Bronchial epithelial cell (primary cell): ENCODE measurements around the gene MYH11. TPM values are rescaled to one million over a fixed set of nuclear protein-coding genes. Genes with fewer than 3 reads are reported as not detected.
A peak's percentile ranks its signal among the peaks of the same experiment; 100 is the strongest.
"Not testable (repeated sequence)": the region's sequence is repeated elsewhere in the genome, so short reads cannot be mapped to it uniquely, and the experiment has no call there.

Experiments
- DNase-seq: peaks from one replicate; pipeline ENCODE4 v3.0.0-alpha.2; 2010; ENCODE audit warnings: low read depth
- FAIRE-seq: peaks from 2 replicates; lab custom pipeline; 2011; peaks lifted over from hg19 to GRCh38; lab: Jason Lieb, UNC
- H3K27me3 ChIP-seq: 2 replicates; pipeline ENCODE4 v1.5.1; 2011; ENCODE audit warnings: low read length; ENCODE audit not compliant: control insufficient read depth, insufficient read depth
- H3K36me3 ChIP-seq: 2 replicates; pipeline ENCODE4 v1.5.1; 2011; ENCODE audit warnings: low read length; ENCODE audit not compliant: control insufficient read depth, insufficient read depth
- H3K4me3 ChIP-seq: 2 replicates; pipeline ENCODE4 v1.5.1; 2011; ENCODE audit warnings: mild to moderate bottlenecking, low read depth, low read length, control low read depth
- total RNA-seq: library from RNA; depleted of rRNA; stranded (reverse); fragments of >200 nt; gene quantifications from 2 replicates; pipeline ENCODE4 v1.2.1, GENCODE V29; 2014
- TF ChIP-seq, protein P1 (sequence below): IDR thresholded peaks from 2 replicates; pipeline ENCODE4 v1.5.1; 2011; ENCODE audit warnings: mild to moderate bottlenecking, moderate library complexity, low read length, control low read depth, inconsistent platforms; ENCODE audit not compliant: insufficient read depth, severe bottlenecking

Gene MYH11
- total RNA-seq, 1 donor from 2014 or later: under 0.01 TPM

DNA sequence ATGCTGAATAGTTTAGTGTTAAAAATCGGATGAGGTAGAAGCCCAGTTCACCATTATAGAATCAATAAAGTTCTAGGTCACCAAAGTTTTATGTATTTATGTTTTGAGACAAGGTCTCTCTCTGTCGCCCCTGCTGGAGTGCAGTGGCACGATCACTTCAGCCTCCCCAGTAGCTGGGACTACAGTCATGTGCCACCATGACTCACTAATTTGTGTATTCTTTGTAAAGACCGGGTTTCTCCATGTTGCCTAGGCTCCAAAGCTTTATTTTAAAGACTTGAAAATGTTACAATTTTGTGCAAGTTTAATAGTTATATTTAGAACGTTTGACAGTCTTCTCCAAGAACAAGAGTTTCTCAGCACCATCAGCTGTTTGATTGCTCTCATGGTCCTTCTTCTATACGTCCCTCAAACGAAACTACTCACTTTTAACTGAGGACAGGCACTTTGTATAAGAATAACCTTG is 174.7 kb downstream of the MYH11 start:
- FAIRE-seq (no peak), DNase-seq (peak; percentile 85)
- no peaks in the 10 kb centered on the region for H3K27me3 ChIP-seq
- H3K36me3 ChIP-seq: peaks cover 29% of the 10 kb centered on the region
- no peak overlapping the region for H3K4me3 ChIP-seq
- TF ChIP-seq, protein P1, sequence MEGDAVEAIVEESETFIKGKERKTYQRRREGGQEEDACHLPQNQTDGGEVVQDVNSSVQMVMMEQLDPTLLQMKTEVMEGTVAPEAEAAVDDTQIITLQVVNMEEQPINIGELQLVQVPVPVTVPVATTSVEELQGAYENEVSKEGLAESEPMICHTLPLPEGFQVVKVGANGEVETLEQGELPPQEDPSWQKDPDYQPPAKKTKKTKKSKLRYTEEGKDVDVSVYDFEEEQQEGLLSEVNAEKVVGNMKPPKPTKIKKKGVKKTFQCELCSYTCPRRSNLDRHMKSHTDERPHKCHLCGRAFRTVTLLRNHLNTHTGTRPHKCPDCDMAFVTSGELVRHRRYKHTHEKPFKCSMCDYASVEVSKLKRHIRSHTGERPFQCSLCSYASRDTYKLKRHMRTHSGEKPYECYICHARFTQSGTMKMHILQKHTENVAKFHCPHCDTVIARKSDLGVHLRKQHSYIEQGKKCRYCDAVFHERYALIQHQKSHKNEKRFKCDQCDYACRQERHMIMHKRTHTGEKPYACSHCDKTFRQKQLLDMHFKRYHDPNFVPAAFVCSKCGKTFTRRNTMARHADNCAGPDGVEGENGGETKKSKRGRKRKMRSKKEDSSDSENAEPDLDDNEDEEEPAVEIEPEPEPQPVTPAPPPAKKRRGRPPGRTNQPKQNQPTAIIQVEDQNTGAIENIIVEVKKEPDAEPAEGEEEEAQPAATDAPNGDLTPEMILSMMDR: peak; percentile 51

DNA sequence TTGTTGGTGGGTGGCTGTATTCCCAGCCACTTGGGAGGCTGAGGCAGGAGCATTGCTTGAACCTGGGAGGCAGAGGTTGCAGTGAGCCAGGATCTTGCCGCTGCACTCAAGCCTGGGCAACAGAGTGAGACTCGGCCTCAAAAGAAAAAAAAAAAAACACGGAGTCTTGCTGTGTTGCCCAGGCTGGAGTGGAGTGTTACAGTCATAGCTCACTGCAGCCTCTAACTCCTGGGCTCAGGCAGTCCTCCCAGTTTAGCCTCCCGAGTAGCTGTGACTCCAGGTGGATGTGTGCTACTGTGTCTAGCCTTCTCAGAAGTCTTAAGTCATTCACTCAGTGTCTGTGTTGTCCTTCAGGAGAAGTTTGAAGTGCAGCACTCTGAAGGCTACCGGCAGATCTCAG is 179.4 kb downstream of the MYH11 start:
- no peak for DNase-seq
- no peak for FAIRE-seq
- H3K4me3 ChIP-seq: no peak overlapping the region
- no peaks in the 10 kb centered on the region for H3K27me3 ChIP-seq
- TF ChIP-seq, protein P1: no peak
- H3K36me3 ChIP-seq: peaks cover 23% of the 10 kb centered on the region

DNA sequence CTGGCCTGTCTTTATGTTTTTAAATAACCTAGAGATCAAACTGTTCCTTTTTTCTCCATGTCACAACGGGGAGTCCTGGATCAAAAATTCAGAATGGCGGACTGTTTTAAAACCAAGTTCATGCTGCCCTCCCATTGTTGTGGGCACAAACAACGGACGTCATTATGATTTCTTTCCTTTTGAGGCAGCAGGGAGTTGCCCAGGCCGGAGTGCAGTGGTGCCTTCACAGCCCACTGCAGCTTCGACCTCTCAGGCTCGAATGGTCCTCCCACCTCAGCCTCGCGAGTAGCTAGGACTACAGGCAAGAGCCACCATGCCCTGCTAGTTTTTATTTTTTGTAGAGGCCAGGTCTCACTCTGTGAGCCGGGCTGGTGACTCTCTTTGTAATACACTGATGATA is 180.3 kb downstream of the MYH11 start:
- TF ChIP-seq, protein P1: no peak
- Histone ChIP-seq H3K4me3 (no peak overlapping the region), H3K36me3 (peaks cover 23% of the 10 kb centered on the region), H3K27me3 (no peaks in the 10 kb centered on the region)
- DNase-seq (no peak), FAIRE-seq (no peak)

DNA sequence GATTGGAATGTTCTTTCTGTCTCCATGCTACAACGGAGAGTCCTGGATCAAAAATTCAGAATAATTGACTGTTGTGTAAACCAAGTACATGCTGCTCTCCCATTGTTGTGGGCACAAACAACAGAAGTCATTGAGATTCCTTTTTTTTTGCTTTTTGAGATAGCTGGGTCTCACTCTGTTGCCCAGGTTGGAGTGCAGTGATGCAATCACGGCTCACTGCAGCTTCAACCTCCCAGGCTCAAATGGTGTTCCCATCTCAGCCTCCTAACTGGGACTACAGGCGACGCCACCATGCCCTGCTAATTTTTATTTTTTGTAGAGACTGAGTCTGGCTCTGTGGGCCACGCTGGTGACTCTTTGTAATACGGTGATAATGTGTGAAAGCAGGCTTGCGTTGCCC is 182.3 kb downstream of the MYH11 start:
- TF ChIP-seq, protein P1: no peak
- no peak for DNase-seq
- Histone ChIP-seq H3K27me3 (no peaks in the 10 kb centered on the region), H3K4me3 (no peak overlapping the region), H3K36me3 (peaks cover 27% of the 10 kb centered on the region)
- FAIRE-seq: no peak

DNA sequence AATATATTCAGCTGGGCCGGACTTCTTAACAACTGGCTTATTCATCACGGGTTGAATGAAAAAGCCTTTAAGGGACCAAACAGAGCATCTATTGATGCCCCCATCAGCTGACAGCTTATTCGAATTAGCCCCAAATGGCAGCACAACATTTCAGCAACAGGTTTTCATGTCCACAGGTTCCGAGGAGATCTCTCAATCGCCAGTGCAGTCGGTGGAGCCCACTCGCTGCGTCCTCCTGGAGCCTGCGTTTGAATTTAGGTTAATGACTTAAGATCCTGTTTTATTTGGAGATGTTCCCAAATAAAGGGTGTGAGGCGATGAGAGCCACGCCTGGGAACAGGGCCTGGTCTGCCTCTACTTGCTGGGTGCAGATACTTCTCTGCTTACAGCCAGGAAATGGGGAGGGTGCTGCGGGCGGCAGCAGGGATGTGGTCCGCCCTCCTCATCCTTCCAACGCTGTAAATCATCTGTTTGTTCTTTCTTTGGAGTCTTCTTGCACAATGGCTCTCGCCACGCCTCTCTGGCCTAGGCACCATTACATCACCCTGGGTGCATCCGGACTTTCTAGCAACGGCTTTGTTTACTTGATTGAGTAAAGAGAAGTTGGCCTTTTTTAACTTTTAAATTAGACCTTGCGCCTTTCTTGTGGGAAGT is 184.2 kb downstream of the MYH11 start:
- Histone ChIP-seq H3K27me3 (no peaks in the 10 kb centered on the region), H3K4me3 (no peak overlapping the region), H3K36me3 (peaks cover 25% of the 10 kb centered on the region)
- peak; percentile 99 for DNase-seq
- TF ChIP-seq, protein P1: no peak
- no peak for FAIRE-seq

DNA sequence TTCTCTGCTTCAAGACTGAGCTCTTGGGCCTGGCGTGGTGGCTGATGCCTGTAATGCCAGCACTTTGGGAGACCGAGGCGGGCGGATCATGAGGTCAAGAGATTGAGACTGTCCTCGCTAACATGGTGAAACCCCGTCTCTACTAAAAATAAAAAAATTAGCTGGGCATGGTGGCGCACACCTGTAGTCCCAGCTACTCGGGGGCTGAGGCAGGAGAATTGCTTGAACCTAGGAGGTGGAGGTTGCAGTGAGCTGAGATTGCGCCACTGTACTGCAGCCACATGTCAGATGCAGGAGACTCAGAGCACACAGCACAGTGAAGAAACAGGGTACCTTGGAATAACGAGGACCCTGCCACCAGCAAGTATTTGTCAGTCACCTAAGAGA is 184.7 kb downstream of the MYH11 start:
- DNase-seq, H3K27me3 ChIP-seq, H3K4me3 ChIP-seq, FAIRE-seq: not testable (repeated sequence)
- peaks cover 24% of the 10 kb centered on the region for H3K36me3 ChIP-seq
